ENCODE results near the gene CTCFL. TPM values are rescaled to one million over a fixed set of nuclear protein-coding genes. Genes with fewer than 3 reads are reported as not detected.

CTCFL gene
- total and polyA plus RNA-seq, 2 of the 8 experiments (the other 6 are each of a cell fraction or from before 2014, with no cell fraction given) = 0.30 to 0.80 TPM

- TF ChIP-seq TAF1 (IDR thresholded peaks at IDR 0.05; ENCODE audit: low read depth, low read length) (no peak), ATF2 (IDR thresholded peaks at IDR 0.05; ENCODE audit: low read length) (no peak), TEAD4 (IDR thresholded peaks at IDR 0.05; ENCODE audit: low read depth, low read length) (no peak), POLR2A (IDR thresholded peaks at IDR 0.05; ENCODE audit: control extremely low read depth in 1 of 2, low read depth in 2 of 2, low read length in 2 of 2) (no peak), JUND (IDR thresholded peaks at IDR 0.05; ENCODE audit: low read length) (no peak), NANOG (IDR thresholded peaks at IDR 0.05; ENCODE audit: insufficient read depth, low read depth, low read length, poor library complexity, severe bottlenecking) (no peak)
These were observed 56.2 kb downstream of the CTCFL start (continued) for GRCh38 chr20:57468523-57469417.

Measured in H1 (cell line).